HL-60/S4 (cell line): Measurements from ENCODE around the gene LMNA.
"Not testable (repeated sequence)": the region's sequence is repeated elsewhere in the genome, so short reads cannot be mapped to it uniquely, and the experiment has no call there.

ENCODE experiments used
- in situ Hi-C: fragments of 300-500 bp; cut with MboI; formaldehyde crosslinking; loops from 2 replicates; pipeline ENCODE4 v1.14.3; 2022; ENCODE audit warnings: low sequenced_read_pairs

LMNA gene

DNA sequence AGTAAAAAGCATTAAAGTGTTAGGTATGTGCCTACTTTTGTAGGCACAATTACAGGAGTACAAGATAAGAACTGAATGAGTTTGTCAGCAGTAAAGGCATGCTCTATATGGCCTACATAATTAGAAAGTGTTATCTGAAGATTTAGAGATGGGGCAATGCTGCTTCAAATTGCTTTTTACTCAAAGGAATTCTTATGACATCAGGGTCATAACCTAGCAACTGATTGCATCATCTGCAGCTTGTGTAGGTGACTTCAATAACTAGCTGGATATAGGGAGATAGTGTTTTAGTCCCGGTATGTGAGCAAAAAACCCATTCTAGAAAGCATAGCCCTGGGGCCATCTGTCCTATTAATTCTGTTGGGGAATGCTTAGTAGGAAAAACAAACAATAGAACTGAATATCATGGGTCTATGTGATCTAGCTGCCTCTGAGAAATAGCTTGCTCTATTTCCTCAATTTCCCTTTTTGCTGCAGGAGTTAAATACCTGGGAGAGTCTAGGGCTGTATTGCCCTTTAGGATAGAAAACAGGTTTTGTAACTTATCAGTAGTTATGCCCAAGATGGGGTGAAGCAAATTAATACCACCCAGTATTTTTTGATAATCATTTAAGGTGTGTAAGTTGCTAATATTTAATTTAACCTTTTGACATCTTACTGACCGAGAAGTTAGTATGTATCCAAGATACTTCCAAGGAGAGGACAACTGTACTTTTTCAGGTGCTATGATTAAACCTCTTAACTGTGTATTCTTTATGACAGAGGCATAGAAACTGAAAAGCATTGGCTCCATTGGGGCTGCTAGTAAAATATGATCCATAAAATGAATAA, 72.1 kb downstream of the LMNA start:
- in situ Hi-C loops: not testable (repeated sequence)
